ENCODE data around the gene EPB41L3.

The EPB41L3 gene

DNA sequence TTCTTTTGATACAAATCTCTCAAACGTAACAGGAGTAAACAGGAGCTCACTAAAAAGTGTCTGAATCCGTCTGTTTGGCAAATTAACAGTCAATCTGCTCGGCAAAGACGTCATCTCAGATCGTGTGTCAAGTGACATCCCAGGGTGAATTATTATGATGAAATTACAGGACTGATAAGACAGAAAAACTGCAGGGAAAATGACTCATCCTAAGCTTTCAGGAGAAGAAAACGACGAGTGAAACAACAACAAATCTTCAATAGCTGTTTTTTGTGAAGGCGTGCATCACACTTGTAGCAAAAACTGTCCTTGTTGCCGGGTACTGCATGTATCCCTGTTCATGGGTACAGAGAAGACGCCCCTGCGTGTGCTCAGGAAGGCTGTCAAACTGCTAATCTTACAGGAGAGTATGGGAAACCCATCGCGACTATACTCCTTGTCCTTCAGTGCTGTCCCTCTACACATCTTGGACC lies 24.9 kb downstream of the EPB41L3 start:
- TF ChIP-seq SIN3A (IDR thresholded peaks at IDR 0.05; ENCODE audit: borderline replicate concordance, insufficient read depth, low read length) (no peak), TAF1 (IDR thresholded peaks at IDR 0.05; ENCODE audit: borderline replicate concordance, insufficient read depth, low read length) (no peak), POLR2AphosphoS5 (IDR thresholded peaks at IDR 0.05; ENCODE audit: low read depth, low read length) (no peak), FOXP2 (optimal IDR thresholded peaks at IDR 0.05; ENCODE audit: borderline replicate concordance, extremely low read depth, extremely low read length, insufficient read depth) (no peak)
- TF ChIP-seq, protein P1, sequence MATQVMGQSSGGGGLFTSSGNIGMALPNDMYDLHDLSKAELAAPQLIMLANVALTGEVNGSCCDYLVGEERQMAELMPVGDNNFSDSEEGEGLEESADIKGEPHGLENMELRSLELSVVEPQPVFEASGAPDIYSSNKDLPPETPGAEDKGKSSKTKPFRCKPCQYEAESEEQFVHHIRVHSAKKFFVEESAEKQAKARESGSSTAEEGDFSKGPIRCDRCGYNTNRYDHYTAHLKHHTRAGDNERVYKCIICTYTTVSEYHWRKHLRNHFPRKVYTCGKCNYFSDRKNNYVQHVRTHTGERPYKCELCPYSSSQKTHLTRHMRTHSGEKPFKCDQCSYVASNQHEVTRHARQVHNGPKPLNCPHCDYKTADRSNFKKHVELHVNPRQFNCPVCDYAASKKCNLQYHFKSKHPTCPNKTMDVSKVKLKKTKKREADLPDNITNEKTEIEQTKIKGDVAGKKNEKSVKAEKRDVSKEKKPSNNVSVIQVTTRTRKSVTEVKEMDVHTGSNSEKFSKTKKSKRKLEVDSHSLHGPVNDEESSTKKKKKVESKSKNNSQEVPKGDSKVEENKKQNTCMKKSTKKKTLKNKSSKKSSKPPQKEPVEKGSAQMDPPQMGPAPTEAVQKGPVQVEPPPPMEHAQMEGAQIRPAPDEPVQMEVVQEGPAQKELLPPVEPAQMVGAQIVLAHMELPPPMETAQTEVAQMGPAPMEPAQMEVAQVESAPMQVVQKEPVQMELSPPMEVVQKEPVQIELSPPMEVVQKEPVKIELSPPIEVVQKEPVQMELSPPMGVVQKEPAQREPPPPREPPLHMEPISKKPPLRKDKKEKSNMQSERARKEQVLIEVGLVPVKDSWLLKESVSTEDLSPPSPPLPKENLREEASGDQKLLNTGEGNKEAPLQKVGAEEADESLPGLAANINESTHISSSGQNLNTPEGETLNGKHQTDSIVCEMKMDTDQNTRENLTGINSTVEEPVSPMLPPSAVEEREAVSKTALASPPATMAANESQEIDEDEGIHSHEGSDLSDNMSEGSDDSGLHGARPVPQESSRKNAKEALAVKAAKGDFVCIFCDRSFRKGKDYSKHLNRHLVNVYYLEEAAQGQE (IDR thresholded peaks at IDR 0.05; ENCODE audit: insufficient read depth in 1 of 2, low read depth in 2 of 2, low read length in 2 of 2) = no peak

DNA sequence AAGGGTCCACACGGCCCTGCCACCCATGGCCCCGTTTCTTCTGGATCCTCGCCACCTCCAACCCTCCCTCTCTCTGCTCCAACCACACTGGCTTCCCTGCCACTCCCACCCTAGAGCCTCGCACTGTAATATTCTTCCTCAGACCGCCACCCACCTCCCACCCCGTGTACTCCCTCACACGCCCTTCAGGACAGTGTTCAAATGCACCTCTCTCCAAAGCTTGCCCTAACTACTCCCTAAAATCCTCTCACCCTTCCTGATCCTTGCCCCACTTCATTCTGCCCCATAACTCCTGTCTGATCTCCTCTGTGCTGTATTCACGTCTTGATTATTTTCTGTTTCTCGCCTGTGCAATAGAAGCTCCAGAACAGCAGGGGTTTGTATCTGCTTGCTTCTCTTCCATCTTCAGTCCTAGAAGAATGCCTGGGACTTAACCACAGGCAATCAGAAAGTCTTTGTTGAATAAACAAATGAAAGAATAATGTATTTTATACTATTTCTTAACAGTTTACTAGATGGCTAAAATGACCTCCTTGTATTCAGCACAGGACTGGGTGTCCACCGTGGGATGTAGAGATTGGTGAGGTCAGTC lies 25.5 kb downstream of the EPB41L3 start:
- TF ChIP-seq POLR2AphosphoS5 (IDR thresholded peaks at IDR 0.05; ENCODE audit: low read depth, low read length) = no peak
- no peak for TF ChIP-seq FOXP2 (optimal IDR thresholded peaks at IDR 0.05; ENCODE audit: borderline replicate concordance, extremely low read depth, extremely low read length, insufficient read depth)
- no peak for TF ChIP-seq SIN3A (IDR thresholded peaks at IDR 0.05; ENCODE audit: borderline replicate concordance, insufficient read depth, low read length)
- no peak for TF ChIP-seq TAF1 (IDR thresholded peaks at IDR 0.05; ENCODE audit: borderline replicate concordance, insufficient read depth, low read length)
- TF ChIP-seq, protein P1 (IDR thresholded peaks at IDR 0.05; ENCODE audit: insufficient read depth in 1 of 2, low read depth in 2 of 2, low read length in 2 of 2) = no peak

GRCh38 chr18:5516841-5517240 lies 27.0 kb downstream of the EPB41L3 start:
- no peak for TF ChIP-seq TAF1 (IDR thresholded peaks at IDR 0.05; ENCODE audit: borderline replicate concordance, insufficient read depth, low read length)

- TF ChIP-seq SIN3A (IDR thresholded peaks at IDR 0.05; ENCODE audit: borderline replicate concordance, insufficient read depth, low read length) (no peak), TAF1 (IDR thresholded peaks at IDR 0.05; ENCODE audit: borderline replicate concordance, insufficient read depth, low read length) (no peak), POLR2AphosphoS5 (IDR thresholded peaks at IDR 0.05; ENCODE audit: low read depth, low read length) (no peak), FOXP2 (optimal IDR thresholded peaks at IDR 0.05; ENCODE audit: borderline replicate concordance, extremely low read depth, extremely low read length, insufficient read depth) (no peak)
Observed at GRCh38 chr18:5515011-5515784, 28.6 kb downstream of the EPB41L3 start.

DNA sequence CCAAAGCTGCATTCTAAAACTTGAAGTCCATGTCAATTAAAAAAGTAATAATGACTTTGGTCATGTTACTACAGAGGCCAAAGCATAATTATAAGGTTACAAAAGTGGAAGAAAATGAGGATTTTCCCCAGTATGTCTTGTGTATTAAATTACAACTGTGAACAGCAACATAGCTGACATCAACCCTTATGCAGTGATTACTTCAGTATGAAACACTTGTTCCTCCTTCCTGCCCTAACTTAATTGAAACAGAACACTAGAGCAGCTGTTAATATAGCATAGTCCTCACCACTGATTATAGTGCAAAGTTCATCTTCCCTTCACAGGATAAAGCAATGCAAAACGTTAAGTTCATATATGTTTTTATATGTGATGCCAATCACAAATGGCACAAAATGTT lies 29.9 kb downstream of the EPB41L3 start:
- TF ChIP-seq SIN3A (IDR thresholded peaks at IDR 0.05; ENCODE audit: borderline replicate concordance, insufficient read depth, low read length) = no peak
- TF ChIP-seq POLR2AphosphoS5 (IDR thresholded peaks at IDR 0.05; ENCODE audit: low read depth, low read length) = no peak
- TF ChIP-seq TAF1 (IDR thresholded peaks at IDR 0.05; ENCODE audit: borderline replicate concordance, insufficient read depth, low read length) = no peak

DNA sequence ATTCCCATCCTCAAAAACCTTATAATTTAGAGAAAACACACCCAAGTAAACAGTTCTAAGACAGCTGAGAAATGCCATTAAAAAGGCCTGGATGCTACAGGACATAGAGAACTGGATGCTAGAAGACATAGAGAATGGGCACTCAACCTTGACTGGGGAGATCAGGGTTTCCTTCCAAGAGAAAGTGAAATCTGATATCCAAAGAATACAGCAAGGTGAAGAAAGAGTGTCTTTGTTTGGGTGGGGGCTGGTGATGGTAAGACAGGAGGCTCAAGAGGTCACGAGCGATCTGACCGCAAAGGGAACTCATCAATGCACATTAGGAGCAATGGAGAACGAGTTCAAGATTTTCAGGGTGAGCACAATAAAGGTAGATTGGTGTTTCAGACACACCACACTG lies 31.6 kb downstream of the EPB41L3 start:
- no peak for TF ChIP-seq TAF1 (IDR thresholded peaks at IDR 0.05; ENCODE audit: borderline replicate concordance, insufficient read depth, low read length)
- no peak for TF ChIP-seq POLR2AphosphoS5 (IDR thresholded peaks at IDR 0.05; ENCODE audit: low read depth, low read length)
- TF ChIP-seq SIN3A (IDR thresholded peaks at IDR 0.05; ENCODE audit: borderline replicate concordance, insufficient read depth, low read length) = no peak
- TF ChIP-seq, protein P1 (IDR thresholded peaks at IDR 0.05; ENCODE audit: insufficient read depth in 1 of 2, low read depth in 2 of 2, low read length in 2 of 2) = no peak
- no peak for TF ChIP-seq FOXP2 (optimal IDR thresholded peaks at IDR 0.05; ENCODE audit: borderline replicate concordance, extremely low read depth, extremely low read length, insufficient read depth)

All from PFSK-1 (cell line).